H1 (cell line): ENCODE measurements around the gene NALF2. TPM values are rescaled to one million over a fixed set of nuclear protein-coding genes. Genes with fewer than 3 reads are reported as not detected.

Experiments
- CTCF ChIA-PET: fragments of 300-600 bp; sonication (Branson Sonifier 250); formaldehyde crosslinking; loops from one replicate; lab custom pipeline; 2021; ENCODE audit not compliant: partially characterized antibody; lab: Charles Lee
- POLR2A ChIA-PET: fragments of 300-600 bp; sonication (Branson Sonifier 250); formaldehyde crosslinking; loops from one replicate; lab custom pipeline; 2021; ENCODE audit warnings: inconsistent platforms; ENCODE audit not compliant: partially characterized antibody; lab: Charles Lee
- DNase-seq, 2 experiments: peaks; one replicate each; pipeline versions ENCODE4 v3.0.0 to v3.0.0-alpha.2; 2010 to 2022; ENCODE audit warnings: low spot score in 2 of 2, low read depth in 1 of 2, mixed read lengths in 1 of 2
- FAIRE-seq: peaks from 2 replicates; lab custom pipeline; 2011; peaks lifted over from hg19 to GRCh38; lab: Jason Lieb, UNC
- H2AFZ ChIP-seq: 2 replicates; pipeline ENCODE4 v1.8.1; 2012; ENCODE audit warnings: low read length, inconsistent platforms
- H2AK5ac ChIP-seq: 2 replicates; pipeline ENCODE4 v1.6.1; 2013; ENCODE audit warnings: low read depth, low read length
- H2BK120ac ChIP-seq: replicated peaks from 2 replicates; pipeline ENCODE3; 2013; ENCODE audit warnings: low read depth, low read length, inconsistent platforms
- H2BK12ac ChIP-seq: 2 replicates; pipeline ENCODE4 v1.6.1; 2013; ENCODE audit warnings: low read depth, low read length
- H2BK15ac ChIP-seq: 2 replicates; pipeline ENCODE4 v1.6.1; 2013; ENCODE audit warnings: low read length
- H2BK20ac ChIP-seq: 2 replicates; pipeline ENCODE4 v1.6.1; 2013; ENCODE audit warnings: low read length
- H2BK5ac ChIP-seq: 2 replicates; pipeline ENCODE4 v1.6.1; 2013; ENCODE audit warnings: low read depth, low read length
- H3K14ac ChIP-seq: 2 replicates; pipeline ENCODE4 v1.6.1; 2013; ENCODE audit warnings: inconsistent platforms; ENCODE audit not compliant: insufficient read length
- H3K18ac ChIP-seq: 2 replicates; pipeline ENCODE4 v1.6.1; 2013; ENCODE audit warnings: low read length; ENCODE audit errors: extremely low read depth
- H3K23ac ChIP-seq: 2 replicates; pipeline ENCODE4 v1.6.1; 2013; ENCODE audit warnings: inconsistent platforms; ENCODE audit not compliant: insufficient read length
- H3K23me2 ChIP-seq: 2 replicates; pipeline ENCODE4 v1.6.1; 2013; ENCODE audit warnings: low read depth, low read length
- H3K27ac ChIP-seq: 2 replicates; pipeline ENCODE4 v1.6.1; 2011; ENCODE audit warnings: low read depth, low read length, inconsistent platforms
- H3K27me3 ChIP-seq, 4 experiments: replicated peaks in 1 of 4; 1 replicate in 1 of 4; 2 replicates in 3 of 4; pipeline versions ENCODE4 v1.6.1 to v1.8.1; 2011 to 2013; ENCODE audit warnings: low read length in 3 of 4, mild to moderate bottlenecking in 3 of 4, inconsistent platforms in 2 of 4, mixed read lengths in 2 of 4, moderate library complexity in 1 of 4; ENCODE audit not compliant: control insufficient read depth in 3 of 4, insufficient read depth in 3 of 4; ENCODE audit errors: extremely low read depth in 1 of 4
- H3K36me3 ChIP-seq, 4 experiments: 2 replicates each; pipeline versions ENCODE4 v1.6.1 to v1.8.1; 2011 to 2013; ENCODE audit warnings: mild to moderate bottlenecking in 4 of 4, low read length in 3 of 4, moderate library complexity in 2 of 4, control low read depth in 1 of 4, inconsistent platforms in 1 of 4; ENCODE audit not compliant: insufficient read depth in 4 of 4, control insufficient read depth in 2 of 4
- H3K4ac ChIP-seq: replicated peaks from 2 replicates; pipeline ENCODE3; 2013; ENCODE audit warnings: low read length, low read depth, mixed read lengths, inconsistent platforms; ENCODE audit not compliant: insufficient read length
- H3K4me1 ChIP-seq, 4 experiments: replicated peaks in 1 of 4; 1 replicate in 1 of 4; 2 replicates in 3 of 4; pipeline versions ENCODE4 v1.6.1 to v1.8.1; 2011 to 2013; ENCODE audit warnings: low read length in 3 of 4, inconsistent platforms in 2 of 4, mixed read lengths in 1 of 4; ENCODE audit not compliant: insufficient read depth in 4 of 4, control insufficient read depth in 3 of 4
- H3K4me2 ChIP-seq, 2 experiments: 2 replicates each; pipeline versions ENCODE4 v1.6.1 to v1.8.1; 2011 to 2013; ENCODE audit warnings: low read depth in 2 of 2, low read length in 2 of 2, control low read depth in 1 of 2, inconsistent platforms in 1 of 2, mild to moderate bottlenecking in 1 of 2; ENCODE audit not compliant: insufficient read depth in 1 of 2
- H3K4me3 ChIP-seq, 4 experiments: fragments of 200-600, 300-600 bp in 1 of 4; sonication (generic), shearing (Covaris generic), sonication (Bioruptor Twin) in 1 of 4; 2 replicates each; pipeline versions ENCODE4 v1.5.1 to v1.8.1; 2011 to 2016; ENCODE audit warnings: low read length in 4 of 4, low read depth in 3 of 4, control low read depth in 2 of 4, inconsistent platforms in 2 of 4, mild to moderate bottlenecking in 2 of 4, mixed read lengths in 1 of 4, moderate library complexity in 1 of 4; ENCODE audit not compliant: insufficient read depth in 2 of 4; ENCODE audit errors: extremely low read depth in 1 of 4
- H3K56ac ChIP-seq: replicated peaks from 2 replicates; pipeline ENCODE3; 2013; ENCODE audit warnings: low read depth, mild to moderate bottlenecking, mixed read lengths, low read length, inconsistent platforms; ENCODE audit not compliant: insufficient read length
- H3K79me1 ChIP-seq: 2 replicates; pipeline ENCODE4 v1.6.1; 2013; ENCODE audit warnings: low read depth, low read length, control low read depth
- H3K79me2 ChIP-seq, 2 experiments: 2 replicates each; pipeline versions ENCODE4 v1.6.1 to v1.8.1; 2012 to 2013; ENCODE audit warnings: low read length in 2 of 2, mild to moderate bottlenecking in 2 of 2, inconsistent platforms in 1 of 2; ENCODE audit not compliant: insufficient read depth in 2 of 2, control insufficient read depth in 1 of 2
- H3K9ac ChIP-seq, 4 experiments: replicated peaks in 1 of 4; 1 replicate in 1 of 4; 2 replicates in 3 of 4; pipeline versions ENCODE4 v1.6.1 to v1.8.1; 2011 to 2013; ENCODE audit warnings: low read depth in 3 of 4, low read length in 3 of 4, control low read depth in 2 of 4, mild to moderate bottlenecking in 2 of 4, moderate library complexity in 2 of 4, inconsistent platforms in 1 of 4; ENCODE audit errors: extremely low read depth in 1 of 4
- H3K9me3 ChIP-seq, 2 experiments: 2 replicates each; pipeline versions ENCODE4 v1.6.1 to v1.8.1; 2012 to 2013; ENCODE audit warnings: mild to moderate bottlenecking in 2 of 2, moderate library complexity in 2 of 2, control low read depth in 1 of 2, inconsistent platforms in 1 of 2, low read depth in 1 of 2, low read length in 1 of 2, mixed read lengths in 1 of 2; ENCODE audit not compliant: insufficient read depth in 2 of 2
- H4K20me1 ChIP-seq, 2 experiments: replicated peaks in 1 of 2; 2 replicates each; pipeline versions ENCODE3 to v1.8.1; 2011 to 2013; ENCODE audit warnings: inconsistent platforms in 2 of 2, low read length in 2 of 2, mild to moderate bottlenecking in 1 of 2; ENCODE audit not compliant: insufficient read depth in 2 of 2, control insufficient read depth in 1 of 2
- H4K5ac ChIP-seq: 2 replicates; pipeline ENCODE4 v1.6.1; 2013; ENCODE audit warnings: low read length, low read depth, mixed read lengths, inconsistent platforms; ENCODE audit not compliant: insufficient read length
- H4K8ac ChIP-seq: 2 replicates; pipeline ENCODE4 v1.8.0; 2013; ENCODE audit warnings: mild to moderate bottlenecking, moderate library complexity, low read length, inconsistent platforms; ENCODE audit not compliant: insufficient read depth; ENCODE audit errors: extremely low read depth
- H4K91ac ChIP-seq: replicated peaks from 2 replicates; pipeline ENCODE3; 2013; ENCODE audit warnings: low read length, mixed read lengths, inconsistent platforms; ENCODE audit not compliant: insufficient read length
- HDAC6 ChIP-seq: IDR thresholded peaks from one replicate; pipeline ENCODE4 v1.7.1; 2012; ENCODE audit warnings: low read depth, mild to moderate bottlenecking, inconsistent platforms, low read length, moderate library complexity
- KDM5A ChIP-seq: fragments of 200-600 bp; IDR thresholded peaks from 2 replicates; pipeline ENCODE4 v1.7.1; 2012; ENCODE audit warnings: mild to moderate bottlenecking, low read length, inconsistent platforms, mixed read lengths
- RAD21 ChIP-seq, 2 experiments: IDR thresholded peaks in 1 of 2; conservative IDR thresholded peaks in 1 of 2; 2 replicates each; pipeline ENCODE4 v1.6.1; 2011; ENCODE audit warnings: low read depth in 2 of 2, low read length in 2 of 2, improper control_type of control experiment in 1 of 2, inconsistent platforms in 1 of 2, mild to moderate bottlenecking in 1 of 2, moderate library complexity in 1 of 2
- WGBS, 2 experiments: shearing (Covaris generic) in 1 of 2; methylation state at CpG; one replicate each; pipeline versions ENCODE4 v1.1.6 to v1.1.7; 2013 to 2015; ENCODE audit warnings: low lambda C conversion rate in 2 of 2, mixed read lengths in 2 of 2, inconsistent platforms in 1 of 2, low coverage in 1 of 2, missing lambda C conversion rate in 1 of 2; ENCODE audit not compliant: insufficient replicate concordance in 2 of 2, insufficient coverage in 1 of 2, insufficient read length in 1 of 2; ENCODE audit errors: extremely low coverage in 1 of 2, missing lambda C conversion rate in 1 of 2; 5-methylcytosine and 5-hydroxymethylcytosine counted together
- polyA plus RNA-seq, 7 experiments: library from polyadenylated mRNA; depleted of rRNA in 3 of 7; stranded (reverse) in 5 of 7; unstranded in 2 of 7; fragments of >200 nt in 5 of 7; fragments of 200-250 nt in 2 of 7; gene quantifications; 1 replicate in 5 of 7; 2 replicates in 1 of 7; 4 replicates in 1 of 7; pipeline versions ENCODE4 v1.2.1 to v1.2.3, GENCODE V29; 2011 to 2013; ENCODE audit warnings: missing spikeins in 2 of 7, mixed read lengths in 2 of 7
- total RNA-seq: library from RNA; stranded (reverse); fragmentation: NEBNext Ultra II Directional; extraction: Animal tissue kit (Norgen Biotek cat#: 25700); gene quantifications from 2 replicates; pipeline ENCODE4 v1.2.1, GENCODE V29; 2021
- TF ChIP-seq, protein P1 (sequence below): IDR thresholded peaks from 2 replicates; pipeline ENCODE4 v1.6.1; 2012; ENCODE audit warnings: inconsistent platforms

Gene NALF2
- total and polyA plus RNA-seq, 2 of the 8 experiments (the other 6 are each of a cell fraction or from before 2014, with no cell fraction given), result 7.5 to 15.6 TPM

DNA sequence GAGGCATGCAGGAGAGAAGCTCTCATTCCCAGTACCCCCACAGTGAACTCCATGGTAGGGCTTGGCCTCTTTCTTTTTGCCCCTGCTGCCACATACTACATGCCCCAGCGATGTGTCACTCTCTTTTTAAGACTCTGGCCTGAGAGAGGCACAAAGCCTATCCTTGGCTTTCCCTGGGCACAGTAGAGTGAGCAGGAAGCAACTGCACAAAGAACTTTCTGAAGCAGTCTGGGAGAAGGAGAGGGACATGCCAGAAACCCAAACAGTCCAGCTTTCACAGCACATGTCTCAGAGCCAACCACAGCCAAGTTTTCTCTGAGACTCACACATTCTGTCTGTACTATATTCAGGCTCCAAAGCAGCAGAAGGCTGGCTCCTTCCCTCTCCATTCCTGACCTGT lies 7.9 kb upstream of the NALF2 start:
- H4K5ac ChIP-seq, result no peak overlapping the region
- H3K4ac ChIP-seq, result no peak overlapping the region
- no peak overlapping the region for H3K18ac ChIP-seq
- H3K9me3 ChIP-seq, result no peaks in the 10 kb centered on the region
- H2BK12ac ChIP-seq, result no peak overlapping the region
- no peaks in the 10 kb centered on the region for H3K36me3 ChIP-seq
- no peak overlapping the region for H3K14ac ChIP-seq
- H2AK5ac ChIP-seq, result no peak overlapping the region
- no peak overlapping the region for H2BK5ac ChIP-seq
- ChIA-PET POLR2A (no interaction called here), CTCF (interaction anchor here (1.0 to 1.4 kb wide), 4 partner anchors 112 to 600 kb away, joined by 3 to 7 read pairs (median 4); no protein-coding TSS in a partner anchor)
- H2BK20ac ChIP-seq, result no peak overlapping the region
- no peak overlapping the region for H3K56ac ChIP-seq
- H3K27me3 ChIP-seq, result no peaks in the 10 kb centered on the region; a peak in 1 of 7 replicates
- H4K91ac ChIP-seq, result no peak overlapping the region
- FAIRE-seq, result no peak
- DNase-seq, result no peak
- H3K23ac ChIP-seq, result no peak overlapping the region
- no peak overlapping the region for H3K4me2 ChIP-seq
- no peaks in the 10 kb centered on the region for H4K20me1 ChIP-seq
- no peak overlapping the region for H3K27ac ChIP-seq
- H3K79me1 ChIP-seq, result no peaks in the 10 kb centered on the region
- WGBS, 2 experiments, result no CpG with 5 or more reads among the region's 1 CpG
- no peak overlapping the region for H3K9ac ChIP-seq
- no peak overlapping the region for H2BK15ac ChIP-seq
- TF ChIP-seq, protein P1, sequence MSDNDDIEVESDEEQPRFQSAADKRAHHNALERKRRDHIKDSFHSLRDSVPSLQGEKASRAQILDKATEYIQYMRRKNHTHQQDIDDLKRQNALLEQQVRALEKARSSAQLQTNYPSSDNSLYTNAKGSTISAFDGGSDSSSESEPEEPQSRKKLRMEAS, result no peak
- TF ChIP-seq RAD21 (IDR thresholded peaks at IDR 0.05 in 1 of 2, conservative IDR thresholded peaks at IDR 0.05 in 1 of 2; ENCODE audit: low read depth in 2 of 2, low read length in 2 of 2) (no peak), HDAC6 (no peak), KDM5A (no peak)
- H3K79me2 ChIP-seq, result no peaks in the 10 kb centered on the region
- no peak overlapping the region for H2BK120ac ChIP-seq
- H3K4me1 ChIP-seq, result 0 out of 7 replicates have a peak, but pooled peaks cover 0 to 2% (median under 1%) of the 10 kb centered on the region in 4 experiments
- no peak overlapping the region for H2AFZ ChIP-seq
- H3K4me3 ChIP-seq, result no peak overlapping the region
- H4K8ac ChIP-seq, result no peak overlapping the region
- H3K23me2 ChIP-seq, result no peaks in the 10 kb centered on the region
